ES-I3 (cell line): ENCODE data around the gene CFAP43.
"Not testable (repeated sequence)": the region's sequence is repeated elsewhere in the genome, so short reads cannot be mapped to it uniquely, and the experiment has no call there.

Experiments
- H3K36me3 ChIP-seq: 2 replicates; pipeline ENCODE4 v1.6.1; 2013; ENCODE audit warnings: mild to moderate bottlenecking, low read length, control low read depth, moderate library complexity; ENCODE audit not compliant: insufficient read depth
- H3K4me1 ChIP-seq: 2 replicates; pipeline ENCODE4 v1.6.1; 2013; ENCODE audit warnings: mild to moderate bottlenecking, control low read depth, low read length; ENCODE audit not compliant: insufficient read depth
- H3K9ac ChIP-seq: 2 replicates; pipeline ENCODE4 v1.6.1; 2013; ENCODE audit warnings: low read depth, mild to moderate bottlenecking, low read length, moderate library complexity
- H3K9me3 ChIP-seq: 2 replicates; pipeline ENCODE4 v1.6.1; 2013; ENCODE audit warnings: mild to moderate bottlenecking, low read length, moderate library complexity; ENCODE audit not compliant: control insufficient read depth, insufficient read depth

The CFAP43 gene

DNA sequence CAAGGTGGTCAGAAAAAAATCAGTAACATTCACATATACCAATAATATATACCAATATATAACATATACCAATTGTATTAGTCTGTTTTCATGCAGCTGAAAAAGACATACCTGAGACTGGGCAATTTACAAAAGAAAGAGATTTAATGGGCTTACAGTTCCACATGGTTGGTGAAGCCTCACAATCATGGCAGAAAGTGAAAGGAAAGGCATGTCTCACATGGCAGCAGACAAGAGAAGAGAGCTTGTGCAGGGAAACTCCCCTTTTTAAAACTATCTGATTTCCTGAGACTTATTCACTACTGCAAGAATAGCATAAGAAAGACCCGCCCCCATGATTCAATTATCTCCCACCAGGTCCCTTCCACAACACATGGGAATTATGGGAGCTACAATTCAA is 58.0 kb downstream of the CFAP43 start:
- not testable (repeated sequence) for H3K9me3 ChIP-seq, H3K9ac ChIP-seq, H3K4me1 ChIP-seq, H3K36me3 ChIP-seq

DNA sequence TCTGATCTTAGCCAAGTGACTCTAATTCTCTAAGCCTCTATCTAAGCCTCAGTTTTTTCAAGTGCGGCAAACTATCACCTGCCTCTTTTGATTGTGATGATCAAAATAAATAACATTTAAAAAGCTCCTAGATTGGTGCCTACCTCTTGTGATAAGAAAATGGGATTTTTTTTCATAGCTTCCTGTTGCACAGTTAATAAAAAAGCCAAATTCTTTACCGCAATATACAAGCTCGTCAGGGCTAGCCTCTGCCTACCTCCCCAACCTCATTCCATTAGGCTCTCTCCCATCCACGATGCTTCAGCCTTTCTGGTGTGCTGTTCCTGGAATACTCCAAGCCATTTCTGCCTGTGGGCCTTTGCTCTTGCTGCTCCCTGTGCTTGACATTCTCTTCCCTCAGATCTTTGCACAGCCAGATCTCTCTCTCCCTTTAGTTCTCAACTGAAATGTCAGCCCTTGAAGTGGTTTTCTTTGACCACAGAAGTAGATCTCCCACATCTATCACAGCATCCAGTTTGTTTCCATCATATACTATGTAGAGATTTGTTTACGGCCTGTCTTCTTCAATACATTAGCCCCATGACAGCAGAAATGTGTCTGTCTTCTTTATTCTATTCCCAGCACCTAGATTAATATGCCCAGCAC is 61.4 kb downstream of the CFAP43 start:
- Histone ChIP-seq H3K9ac (no peak overlapping the region), H3K36me3 (no peaks in the 10 kb centered on the region), H3K4me1 (no peaks in the 10 kb centered on the region), H3K9me3 (no peaks in the 10 kb centered on the region; the same call in 1 of the 2 replicates)

DNA sequence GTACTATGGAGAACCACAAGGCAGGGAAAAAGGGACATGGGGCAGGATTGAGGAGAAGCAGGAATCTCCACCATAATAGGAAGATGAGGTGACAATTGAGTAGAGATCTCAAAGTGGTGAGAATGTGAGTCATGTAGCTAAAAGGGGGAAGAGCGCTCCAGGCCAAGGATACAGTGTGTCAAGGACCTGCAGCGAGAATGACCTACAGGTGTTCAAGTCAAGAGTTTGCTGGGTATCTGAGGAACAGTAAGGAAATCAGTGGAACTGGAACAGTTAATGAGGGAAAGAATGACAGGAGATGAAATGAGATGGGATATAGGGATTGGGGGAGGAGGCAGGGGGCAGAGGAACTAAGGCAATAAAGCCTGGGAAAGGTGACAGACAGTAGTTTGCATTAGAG is 76.6 kb downstream of the CFAP43 start:
- 0 out of 2 replicates have a peak, but pooled peaks cover 10% of the 10 kb centered on the region for H3K4me1 ChIP-seq
- H3K9ac ChIP-seq: no peak overlapping the region
- H3K36me3 ChIP-seq: no peaks in the 10 kb centered on the region
- peaks cover 3% of the 10 kb centered on the region for H3K9me3 ChIP-seq

DNA sequence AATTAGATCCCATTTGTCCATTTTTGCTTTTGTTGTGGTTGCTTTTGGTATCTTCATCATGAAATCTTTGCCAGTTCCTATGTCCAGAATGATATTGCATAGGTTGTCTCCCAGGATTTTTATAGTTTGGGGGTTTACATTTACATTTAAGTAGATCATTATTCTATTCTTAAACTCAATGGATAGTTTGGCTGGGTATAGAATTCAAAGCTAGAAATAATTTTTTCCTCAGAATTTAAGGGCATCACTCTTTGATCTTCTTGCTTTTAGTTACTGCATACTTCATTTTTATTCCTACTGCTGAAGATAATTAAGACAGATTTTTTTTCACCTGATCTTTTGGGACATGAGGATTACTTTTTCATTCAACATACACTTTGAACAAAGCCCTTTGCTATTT is 80.4 kb downstream of the CFAP43 start:
- Histone ChIP-seq H3K9ac (no peak overlapping the region), H3K36me3 (no peaks in the 10 kb centered on the region), H3K9me3 (peaks cover 3% of the 10 kb centered on the region), H3K4me1 (0 out of 2 replicates have a peak, but pooled peaks cover 6% of the 10 kb centered on the region)

DNA sequence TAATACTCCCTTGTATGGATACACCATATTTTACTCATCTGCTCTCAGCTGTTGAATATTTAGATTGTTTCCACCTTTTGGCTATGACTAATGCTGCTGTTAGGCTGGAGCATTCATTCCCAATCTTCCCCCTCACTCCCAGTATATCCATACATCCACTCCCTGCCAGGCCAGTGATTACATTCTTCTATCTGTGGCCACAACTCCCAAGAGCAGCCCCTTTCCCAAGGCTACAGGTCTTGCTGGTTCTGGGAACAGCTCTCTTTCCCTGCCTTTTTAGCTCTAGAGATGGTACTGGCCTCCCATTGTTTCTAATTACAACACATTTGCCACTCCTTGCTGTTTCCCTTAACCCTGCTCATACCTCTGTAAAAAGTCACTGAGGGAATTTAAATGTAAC is 82.0 kb downstream of the CFAP43 start:
- Histone ChIP-seq H3K4me1 (no peaks in the 10 kb centered on the region), H3K9ac (no peak overlapping the region), H3K36me3 (no peaks in the 10 kb centered on the region), H3K9me3 (peaks cover 3% of the 10 kb centered on the region)

DNA sequence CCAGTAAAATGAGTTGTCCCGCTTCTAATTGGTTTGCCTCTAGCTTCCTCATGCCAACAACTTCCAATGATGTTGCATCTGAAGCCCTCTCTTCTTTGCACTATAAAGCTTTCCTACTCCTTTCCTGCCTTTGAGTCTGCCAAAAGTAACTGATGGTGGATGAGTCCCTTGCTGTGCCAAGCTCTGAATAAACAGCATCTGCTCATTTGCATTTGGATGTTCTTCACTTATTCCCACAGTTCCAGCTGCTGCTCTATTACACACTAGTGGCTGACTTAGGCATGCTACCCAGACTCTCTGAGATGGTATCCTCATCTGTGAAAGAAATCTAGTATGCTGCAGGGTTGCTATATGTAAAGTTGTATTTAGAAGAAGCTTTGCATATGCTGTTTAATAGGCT is 85.3 kb downstream of the CFAP43 start:
- Histone ChIP-seq H3K36me3 (no peaks in the 10 kb centered on the region), H3K9me3 (peaks cover under 1% of the 10 kb centered on the region; the same call in 1 of the 2 replicates), H3K4me1 (no peaks in the 10 kb centered on the region; the same call in 1 of the 2 replicates), H3K9ac (no peak overlapping the region)

DNA sequence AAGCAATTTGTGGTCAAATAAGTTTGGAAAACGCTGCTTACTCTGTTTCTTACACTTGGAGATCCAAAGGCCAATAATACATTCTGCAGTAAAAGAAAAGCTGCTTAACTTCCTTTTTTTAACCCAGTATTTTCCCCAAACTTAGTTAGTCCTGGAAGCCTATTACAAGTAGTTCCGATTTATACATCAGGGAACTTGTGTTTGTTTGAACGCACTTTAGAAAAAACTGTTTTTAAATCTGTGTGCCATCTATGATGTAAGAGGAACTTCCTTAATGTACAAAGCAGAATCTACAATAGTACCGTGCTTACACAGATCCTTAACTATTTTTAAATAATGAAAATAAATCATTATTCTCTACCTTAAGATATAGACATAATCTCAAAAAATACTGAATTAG is 87.2 kb downstream of the CFAP43 start:
- Histone ChIP-seq H3K9me3 (no peaks in the 10 kb centered on the region; the same call in 1 of the 2 replicates), H3K36me3 (no peaks in the 10 kb centered on the region), H3K4me1 (no peaks in the 10 kb centered on the region; the same call in 1 of the 2 replicates), H3K9ac (no peak overlapping the region)

DNA sequence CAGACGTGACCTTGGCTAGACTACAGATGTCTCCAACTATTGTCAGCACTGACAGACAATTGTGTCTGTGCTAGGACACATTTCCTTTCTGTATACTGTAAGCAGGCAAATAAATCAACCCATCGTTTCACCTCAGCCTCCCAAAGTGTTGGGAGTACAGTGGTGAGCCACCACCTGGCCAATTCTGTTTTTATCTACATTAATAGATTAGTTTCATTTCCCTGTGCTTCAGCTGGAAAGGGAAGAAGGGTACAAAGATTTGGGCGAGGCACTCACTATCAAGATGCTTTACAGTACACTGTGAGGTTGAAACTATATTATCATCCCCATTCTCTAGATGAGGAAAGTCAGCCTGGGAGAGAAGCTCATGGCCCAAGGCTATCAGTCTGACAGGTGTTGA is 88.3 kb downstream of the CFAP43 start:
- Histone ChIP-seq H3K9ac (no peak overlapping the region), H3K36me3 (no peaks in the 10 kb centered on the region), H3K4me1 (no peaks in the 10 kb centered on the region; the same call in 1 of the 2 replicates), H3K9me3 (no peaks in the 10 kb centered on the region; the same call in 1 of the 2 replicates)

DNA sequence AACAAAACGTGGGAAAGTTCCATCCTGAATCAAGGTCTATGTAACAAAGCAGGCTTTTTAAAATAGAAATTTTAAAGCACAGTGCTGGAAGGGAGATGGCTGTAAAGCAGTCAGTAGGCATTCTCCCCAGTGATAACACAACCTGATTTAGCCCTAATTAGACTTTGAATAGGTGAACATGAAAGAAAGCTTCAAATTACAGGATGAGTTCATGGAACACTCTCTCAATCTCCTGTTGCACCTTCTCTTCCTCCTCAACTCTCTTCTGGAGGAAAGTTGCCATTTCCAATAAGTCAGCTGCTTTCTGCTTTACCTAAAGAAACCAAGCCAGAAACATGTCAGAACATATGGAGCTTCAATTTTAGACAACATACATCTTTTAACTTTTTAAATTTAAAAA is 90.1 kb downstream of the CFAP43 start:
- no peaks in the 10 kb centered on the region for H3K9me3 ChIP-seq
- H3K4me1 ChIP-seq: no peaks in the 10 kb centered on the region; the same call in 1 of the 2 replicates
- no peaks in the 10 kb centered on the region for H3K36me3 ChIP-seq
- no peak overlapping the region for H3K9ac ChIP-seq

DNA sequence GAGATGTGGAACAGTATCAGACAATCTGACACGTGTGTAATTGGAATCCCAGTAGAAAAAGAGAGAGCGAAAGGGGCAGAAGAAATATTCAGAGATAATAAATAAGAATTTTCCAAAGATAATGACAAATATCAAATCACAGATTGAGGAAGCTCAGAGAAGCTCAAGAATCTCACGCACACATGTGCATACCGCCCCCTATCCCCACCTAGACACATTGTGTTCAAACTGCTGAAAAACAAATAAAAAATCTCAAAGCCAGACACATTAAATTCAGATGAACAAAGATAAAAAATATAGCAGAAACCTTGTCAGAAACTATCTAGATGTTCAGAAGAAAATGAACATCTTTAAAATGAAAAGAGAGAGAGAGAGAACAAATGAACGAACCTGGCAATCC is 92.9 kb downstream of the CFAP43 start:
- no peaks in the 10 kb centered on the region; the same call in 1 of the 2 replicates for H3K9me3 ChIP-seq
- no peak overlapping the region for H3K9ac ChIP-seq
- H3K4me1 ChIP-seq: no peaks in the 10 kb centered on the region; the same call in 1 of the 2 replicates
- no peaks in the 10 kb centered on the region for H3K36me3 ChIP-seq

DNA sequence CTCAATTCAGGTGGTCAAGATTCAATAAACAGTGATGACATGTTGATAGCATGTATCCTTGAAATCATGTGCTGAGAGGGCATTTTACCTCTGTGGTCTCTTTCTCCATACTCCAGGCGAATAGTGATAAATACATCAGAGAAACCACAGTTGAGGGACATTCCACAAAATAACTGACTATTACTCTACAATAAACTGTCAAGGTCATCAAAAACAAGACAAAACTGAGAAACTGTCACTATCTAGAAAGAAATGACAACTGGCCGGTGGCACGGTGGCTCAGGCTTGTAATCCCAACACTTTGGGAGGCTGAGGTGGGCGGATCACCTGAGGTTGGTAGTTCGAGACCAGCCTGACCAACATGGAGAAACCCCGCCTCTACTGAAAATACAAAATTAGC is 94.0 kb downstream of the CFAP43 start:
- no peaks in the 10 kb centered on the region; the same call in 1 of the 2 replicates for H3K9me3 ChIP-seq
- H3K4me1 ChIP-seq: no peaks in the 10 kb centered on the region; the same call in 1 of the 2 replicates
- no peak overlapping the region for H3K9ac ChIP-seq
- H3K36me3 ChIP-seq: no peaks in the 10 kb centered on the region

DNA sequence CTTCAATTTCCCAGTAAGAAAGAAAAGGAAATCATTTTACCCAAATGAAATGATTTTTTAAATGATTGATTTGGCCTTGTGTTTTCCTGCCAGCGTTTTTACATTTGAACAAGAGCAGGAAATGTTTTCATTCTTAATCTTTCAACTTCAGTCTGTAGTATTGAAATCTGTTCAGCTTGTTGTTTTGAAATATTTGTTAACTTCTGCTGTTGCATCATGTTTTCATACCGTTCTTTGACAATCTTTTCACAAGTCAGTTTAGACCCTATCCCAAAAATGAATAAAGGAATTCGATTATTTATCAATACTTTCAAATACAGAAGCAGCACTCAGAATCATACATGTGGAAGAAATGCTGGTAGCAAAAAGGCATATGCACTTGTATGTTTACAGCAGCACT is 102.1 kb downstream of the CFAP43 start:
- no peaks in the 10 kb centered on the region for H3K36me3 ChIP-seq
- H3K9ac ChIP-seq: no peak overlapping the region
- no peaks in the 10 kb centered on the region for H3K9me3 ChIP-seq
- H3K4me1 ChIP-seq: 0 out of 2 replicates have a peak, but pooled peaks cover 4% of the 10 kb centered on the region

DNA sequence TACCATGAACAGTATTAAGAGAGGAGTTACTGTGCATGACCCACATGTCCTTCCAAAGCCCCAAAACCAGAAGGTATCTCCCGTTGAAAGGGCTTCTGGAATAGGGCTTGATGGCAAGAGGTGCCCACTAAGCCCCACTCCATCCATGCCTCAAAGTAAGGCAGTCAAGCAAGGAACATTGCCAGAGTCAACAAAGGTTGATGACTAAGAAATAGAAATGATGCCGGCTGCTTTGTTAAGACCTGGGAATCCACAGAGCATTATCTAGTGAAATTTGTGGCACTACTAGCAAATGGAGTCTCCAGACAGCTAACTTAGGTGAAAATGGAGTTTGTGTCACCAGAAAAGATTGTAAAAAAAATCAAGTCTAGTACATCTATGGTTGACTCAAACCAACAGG is 104.0 kb downstream of the CFAP43 start:
- no peaks in the 10 kb centered on the region for H3K9me3 ChIP-seq
- H3K9ac ChIP-seq: no peak overlapping the region
- H3K36me3 ChIP-seq: no peaks in the 10 kb centered on the region
- 0 out of 2 replicates have a peak, but pooled peaks cover 4% of the 10 kb centered on the region for H3K4me1 ChIP-seq

DNA sequence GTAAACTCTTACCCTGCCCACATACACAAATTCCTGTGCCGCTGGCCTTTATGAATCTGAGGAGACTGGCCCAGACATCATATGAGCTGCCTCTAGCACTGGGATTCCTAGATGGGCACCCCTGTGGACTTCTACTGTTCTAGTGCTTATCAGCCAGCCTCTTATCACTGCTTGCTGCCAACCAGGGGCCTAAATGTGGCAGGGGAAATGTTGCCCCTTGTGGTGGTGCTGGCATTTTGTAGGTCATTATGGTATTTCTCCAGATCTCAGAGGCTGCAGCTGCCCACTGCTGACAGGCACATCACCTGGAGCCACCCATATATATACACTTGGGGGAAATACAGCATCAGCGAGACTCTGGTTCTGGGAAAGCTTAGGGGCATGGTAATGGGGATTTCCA is 104.8 kb downstream of the CFAP43 start:
- Histone ChIP-seq H3K9ac (no peak overlapping the region), H3K36me3 (no peaks in the 10 kb centered on the region), H3K9me3 (no peaks in the 10 kb centered on the region), H3K4me1 (0 out of 2 replicates have a peak, but pooled peaks cover 4% of the 10 kb centered on the region)

DNA sequence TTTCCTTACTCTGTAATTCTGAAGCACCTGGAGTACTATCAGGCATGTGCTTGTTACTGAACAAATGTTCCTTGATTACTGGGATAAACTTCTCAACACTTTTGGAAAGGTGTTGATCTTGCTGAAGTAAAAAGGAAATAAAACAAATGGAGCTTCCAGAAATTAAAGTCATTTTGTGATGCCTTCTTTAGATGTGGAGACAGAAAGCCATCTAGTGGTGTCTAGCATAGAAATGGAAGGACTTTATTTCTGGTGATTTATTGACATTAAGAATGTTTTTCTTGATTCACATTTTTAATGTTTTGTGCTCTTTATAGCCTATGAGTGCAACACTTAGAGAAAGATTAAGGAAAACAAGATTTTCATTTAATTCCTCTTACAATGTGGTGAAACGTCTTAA is 108.8 kb downstream of the CFAP43 start:
- Histone ChIP-seq H3K9ac (no peak overlapping the region), H3K9me3 (no peaks in the 10 kb centered on the region), H3K4me1 (peaks cover 14% of the 10 kb centered on the region), H3K36me3 (no peaks in the 10 kb centered on the region)
